GM12878 (cell line): Measurements from ENCODE around the gene PTPRU. TPM values are rescaled to one million over a fixed set of nuclear protein-coding genes. Genes with fewer than 3 reads are reported as not detected.

Source experiments
- ATAC-seq: fragments of 200-7000 bp; cut with Tn5 transposase; 3 replicates; pipeline ENCODE4 v1.9.1; 2020; ENCODE audit warnings: mild to moderate bottlenecking, moderate library complexity
- BruUV-seq: library from RNA; stranded (reverse); fragments of 400-500 nt; replicated peaks from 2 replicates; lab custom pipeline; 2021; lab: Mats Ljungman, UMichigan
- CTCF ChIA-PET: fragments of 300-600 bp; sonication (Branson Sonifier 250); formaldehyde crosslinking; extraction: SDS; loops from one replicate; lab custom pipeline; 2021; ENCODE audit warnings: inconsistent platforms; lab: Yijun Ruan, JAX
- POLR2A ChIA-PET: fragments of 350-600 bp; formaldehyde crosslinking; extraction: SDS; loops from one replicate; lab custom pipeline; 2021; ENCODE audit warnings: inconsistent platforms; lab: Charles Lee
- RAD21 ChIA-PET: fragments of 300-600 bp; sonication (Branson Sonifier 250); formaldehyde crosslinking; loops from one replicate; lab custom pipeline; 2023; ENCODE audit warnings: antibody characterized with exemption; ENCODE audit not compliant: unreplicated experiment; lab: Charles Lee
- SMC1A ChIA-PET: fragments of 300-600 bp; sonication (Branson Sonifier 250); formaldehyde crosslinking; loops from one replicate; lab custom pipeline; 2023; ENCODE audit not compliant: unreplicated experiment, uncharacterized antibody; lab: Charles Lee
- DNase-seq: peaks from one replicate; pipeline ENCODE4 v3.0.0-alpha.2; 2011; ENCODE audit warnings: low read depth, low spot score
- FAIRE-seq: peaks from 3 replicates; lab custom pipeline; 2011; peaks lifted over from hg19 to GRCh38; lab: Jason Lieb, UNC
- H2AFZ ChIP-seq: 2 replicates; pipeline ENCODE4 v1.6.0; 2011; ENCODE audit warnings: low read depth, low read length, control low read depth; ENCODE audit not compliant: control insufficient read depth
- H3K27ac ChIP-seq: 2 replicates; pipeline ENCODE4 v1.5.1; 2011; ENCODE audit warnings: control low read depth; ENCODE audit not compliant: control insufficient read depth, insufficient read depth
- H3K27me3 ChIP-seq, 2 experiments: replicated peaks in 1 of 2; 2 replicates each; pipeline versions ENCODE4 v1.6.0 to v1.6.1; 2011; ENCODE audit warnings: low read length in 1 of 2; ENCODE audit not compliant: control insufficient read depth in 2 of 2, insufficient read depth in 2 of 2
- H3K36me3 ChIP-seq, 2 experiments: 2 replicates each; pipeline ENCODE4 v1.5.1; 2011; ENCODE audit warnings: low read length in 1 of 2; ENCODE audit not compliant: control insufficient read depth in 2 of 2, insufficient read depth in 2 of 2
- H3K4me1 ChIP-seq: 2 replicates; pipeline ENCODE4 v1.6.1; 2011; ENCODE audit warnings: mild to moderate bottlenecking, low read length, moderate library complexity, mixed read lengths; ENCODE audit not compliant: control insufficient read depth, insufficient read depth
- H3K4me2 ChIP-seq: 2 replicates; pipeline ENCODE4 v1.6.0; 2011; ENCODE audit warnings: control low read depth; ENCODE audit not compliant: control insufficient read depth, insufficient read depth
- H3K4me3 ChIP-seq: fragments of 200-600 bp; sonication (generic); 2 replicates; pipeline ENCODE4 v1.5.1; 2016
- H3K79me2 ChIP-seq: 2 replicates; pipeline ENCODE4 v1.6.0; 2011; ENCODE audit warnings: low read length; ENCODE audit not compliant: control insufficient read depth, insufficient read depth
- H3K9ac ChIP-seq: 2 replicates; pipeline ENCODE4 v1.8.0; 2011; ENCODE audit warnings: low read length, control low read depth, mixed read lengths; ENCODE audit not compliant: control insufficient read depth, insufficient read depth
- H3K9me3 ChIP-seq: replicated peaks from 3 replicates; pipeline ENCODE4 v1.5.1; 2011; ENCODE audit warnings: mild to moderate bottlenecking, low read length; ENCODE audit not compliant: control insufficient read depth, insufficient read depth
- H4K20me1 ChIP-seq: 2 replicates; pipeline ENCODE4 v1.6.0; 2011; ENCODE audit not compliant: control insufficient read depth, insufficient read depth
- EP300 ChIP-seq, 2 experiments: fragments of 150-350 bp in 1 of 2; IDR thresholded peaks; 2 replicates each; pipeline ENCODE4 v1.6.1; 2011 to 2012; ENCODE audit warnings: low read depth in 2 of 2, low read length in 2 of 2, borderline replicate concordance in 1 of 2, improper control_type of control experiment in 1 of 2, inconsistent platforms in 1 of 2; ENCODE audit not compliant: control insufficient read depth in 1 of 2
- FOXK2 ChIP-seq: fragments of 450-650 bp; IDR thresholded peaks from 2 replicates; pipeline ENCODE4 v1.6.1; 2017; ENCODE audit warnings: mild to moderate bottlenecking, moderate library complexity
- GABPA ChIP-seq: IDR thresholded peaks from 2 replicates; pipeline ENCODE4 v1.6.1; 2014; ENCODE audit warnings: antibody characterized with exemption, low read depth, mild to moderate bottlenecking, inconsistent platforms
- IKZF1 ChIP-seq: fragments of 450-650 bp; conservative IDR thresholded peaks from 2 replicates; pipeline ENCODE4 v1.6.1; 2017; ENCODE audit warnings: antibody characterized with exemption, mild to moderate bottlenecking
- LARP7 ChIP-seq: fragments of 450-650 bp; IDR thresholded peaks from 2 replicates; pipeline ENCODE4 v1.6.1; 2017; ENCODE audit warnings: mild to moderate bottlenecking
- NR2C2 ChIP-seq: IDR thresholded peaks from 2 replicates; pipeline ENCODE4 v1.6.1; 2011; ENCODE audit warnings: borderline replicate concordance, low read depth; ENCODE audit not compliant: control insufficient read depth, insufficient read length
- SMARCA5 ChIP-seq: fragments of 450-650 bp; IDR thresholded peaks from 2 replicates; pipeline ENCODE4 v1.6.1; 2017; ENCODE audit warnings: mild to moderate bottlenecking
- WGBS: methylation state at CpG from one replicate; pipeline ENCODE4 v1.1.6; 2016; ENCODE audit warnings: low lambda C conversion rate; ENCODE audit not compliant: insufficient replicate concordance, insufficient coverage; ENCODE audit errors: missing lambda C conversion rate; 5-methylcytosine and 5-hydroxymethylcytosine counted together
- in situ Hi-C: fragments of 300-500 bp; cut with MboI; formaldehyde crosslinking; loops from 9 replicates; pipeline ENCODE4 v1.14.3; 2018; ENCODE audit warnings: mixed read lengths
- intact Hi-C: fragments of 100-400 bp; cut with micrococcal nuclease; formaldehyde crosslinking; loops from one replicate; pipeline ENCODE4 v1.14.2; 2022; ENCODE audit not compliant: unreplicated experiment
- polyA plus RNA-seq, 11 experiments: library from polyadenylated mRNA; depleted of rRNA in 4 of 11; unstranded in 6 of 11; stranded (reverse) in 5 of 11; fragments of >200 nt; fragmentation: Nextera tagmentation in 4 of 11; fragmentation: Illumina TruSeq in 1 of 11; extraction: Ambion mirVana in 4 of 11; extraction: Trizol in 1 of 11; gene quantifications; 1 replicate in 1 of 11; 2 replicates in 10 of 11; pipeline versions ENCODE4 v1.2.1 to v1.2.3, GENCODE V29; 2011 to 2016; ENCODE audit warnings: inconsistent platforms in 2 of 11, missing spikeins in 2 of 11, low read depth in 1 of 11
- total RNA-seq, 4 experiments: library from RNA; depleted of rRNA in 3 of 4; stranded (reverse); fragments of >200 nt in 3 of 4; fragmentation: Illumina TruSeq in 1 of 4; extraction: Trizol in 1 of 4; gene quantifications; 2 replicates each; pipeline versions ENCODE4 v1.2.1 to v1.2.3, GENCODE V29; 2013 to 2021

The PTPRU gene
- total and polyA plus RNA-seq, 10 of the 15 experiments (the other 5 are each of a cell fraction or from before 2014, with no cell fraction given) = 0.04 to 2.5 (median 0.73) TPM

DNA sequence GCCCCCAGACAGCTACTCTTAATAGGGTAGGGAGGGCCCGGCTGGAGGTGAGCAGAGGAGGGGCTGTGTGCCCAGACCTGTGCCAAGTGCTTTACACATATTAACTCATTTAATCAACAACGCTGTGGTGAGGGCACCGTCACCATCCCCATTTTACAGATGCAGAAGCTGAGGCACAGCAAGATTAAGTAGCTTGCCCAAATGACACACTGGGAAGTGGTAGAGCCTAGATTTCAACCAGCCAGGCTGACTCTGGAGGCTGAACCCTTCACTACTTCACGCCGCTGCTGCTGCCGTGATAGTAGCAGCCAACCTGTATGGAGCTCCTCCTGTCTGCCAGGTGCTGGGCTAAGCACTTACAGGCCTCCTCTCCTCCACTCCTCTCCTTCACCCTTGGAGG is 127.2 kb downstream of the PTPRU start:
- ChIA-PET SMC1A (no interaction called here), RAD21 (no interaction called here), CTCF (no interaction called here), POLR2A (no interaction called here)
- intact Hi-C loops (no loop called here), in situ Hi-C loops (no loop called here)
- Histone ChIP-seq H3K4me2 (no peak overlapping the region), H2AFZ (no peak overlapping the region), H3K79me2 (no peaks in the 10 kb centered on the region), H3K9me3 (no peaks in the 10 kb centered on the region; the same call in 2 of the 3 replicates), H4K20me1 (no peaks in the 10 kb centered on the region), H3K4me3 (no peak overlapping the region), H3K36me3 (no peaks in the 10 kb centered on the region), H3K4me1 (no peaks in the 10 kb centered on the region), H3K27ac (no peak overlapping the region), H3K27me3 (0 out of 4 replicates have a peak, but pooled peaks cover 0 to 2% of the 10 kb centered on the region in 2 experiments), H3K9ac (no peak overlapping the region)
- no peak for TF ChIP-seq LARP7
- 45% methylated on average over 6 of the region's 6 CpGs for WGBS
- no peak for DNase-seq
- no peak for FAIRE-seq
- BruUV-seq = no TSS peak
- no peak for ATAC-seq

DNA sequence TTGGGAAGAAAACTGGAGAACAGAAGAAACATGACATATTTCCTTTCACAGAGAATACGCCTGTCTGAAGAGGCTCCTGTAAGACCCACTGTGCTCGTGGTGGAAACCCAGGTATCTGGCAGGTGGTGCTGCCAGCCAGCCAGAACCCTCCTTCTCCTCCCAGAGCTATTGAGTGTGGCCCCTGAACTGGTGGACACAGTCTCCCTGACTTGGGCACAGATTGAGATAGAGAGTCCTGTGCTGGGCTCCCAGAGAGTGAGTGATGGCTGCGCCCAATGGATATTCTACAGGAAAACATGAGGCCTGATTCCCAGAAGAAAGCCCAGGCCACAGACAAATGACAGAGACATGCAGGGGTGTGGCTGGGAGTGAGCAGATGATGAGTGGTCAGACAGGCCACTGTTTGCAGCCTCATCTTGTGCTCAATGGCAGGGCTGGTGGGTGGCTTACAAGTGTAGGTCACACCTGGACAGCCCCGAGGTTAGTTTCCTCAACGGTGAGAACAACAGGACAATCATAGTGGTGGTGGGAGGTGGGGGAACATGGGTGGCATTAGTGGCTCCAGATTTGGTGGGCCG is 127.9 kb downstream of the PTPRU start:
- 21% methylated on average over 6 of the region's 6 CpGs for WGBS
- no peak for FAIRE-seq
- Histone ChIP-seq H3K4me1 (no peaks in the 10 kb centered on the region), H3K79me2 (no peaks in the 10 kb centered on the region), H3K36me3 (no peaks in the 10 kb centered on the region), H3K4me3 (no peak overlapping the region), H3K27me3 (0 out of 4 replicates have a peak, but pooled peaks cover 2% of the 10 kb centered on the region in 2 experiments), H2AFZ (no peak overlapping the region), H3K9me3 (no peaks in the 10 kb centered on the region; the same call in 2 of the 3 replicates), H4K20me1 (no peaks in the 10 kb centered on the region), H3K4me2 (no peak overlapping the region), H3K9ac (no peak overlapping the region), H3K27ac (no peak overlapping the region)
- SMC1A ChIA-PET = no interaction called here
- no peak for ATAC-seq
- TF ChIP-seq GABPA (no peak), NR2C2 (no peak), EP300 (IDR thresholded peaks at IDR 0.05; ENCODE audit: borderline replicate concordance in 1 of 2, control insufficient read depth in 1 of 2, low read depth in 2 of 2, low read length in 2 of 2) (no peak), SMARCA5 (no peak), IKZF1 (no peak), FOXK2 (no peak)
- in situ Hi-C loops (no loop called here), intact Hi-C loops (no loop called here)
- POLR2A ChIA-PET = no interaction called here
- no peak for DNase-seq
- RAD21 ChIA-PET = no interaction called here
- no TSS peak for BruUV-seq
- CTCF ChIA-PET = no interaction called here
